MCF 10A (cell line): ENCODE results near the gene BCR. TPM values are rescaled to one million over a fixed set of nuclear protein-coding genes. Genes with fewer than 3 reads are reported as not detected.

ENCODE experiments used
- BruUV-seq: library from RNA; stranded (reverse); fragments of 400-500 nt; replicated peaks from 2 replicates; lab custom pipeline; 2021; lab: Mats Ljungman, UMichigan
- CTCF ChIA-PET: fragments of 300-600 bp; sonication (Branson Sonifier 250); formaldehyde crosslinking; extraction: SDS; loops from one replicate; lab custom pipeline; 2021; ENCODE audit warnings: antibody characterized with exemption, inconsistent platforms; lab: Yijun Ruan, JAX
- POLR2A ChIA-PET: fragments of 300-600, 350-650 bp; sonication (Branson Sonifier 250); formaldehyde crosslinking; extraction: SDS; loops from one replicate; lab custom pipeline; 2020; ENCODE audit warnings: antibody characterized with exemption, inconsistent platforms; lab: Yijun Ruan, JAX
- DNase-seq: peaks from one replicate; pipeline ENCODE4 v3.0.0-alpha.2; 2018; ENCODE audit not compliant: unreplicated experiment
- H3K27ac Mint-ChIP-seq: one replicate; pipeline ENCODE4 v1.8.0; 2022; ENCODE audit warnings: mild to moderate bottlenecking, low read depth, mixed read lengths; ENCODE audit not compliant: unreplicated experiment
- H3K27me3 Mint-ChIP-seq: one replicate; pipeline ENCODE4 v1.8.0; 2022; ENCODE audit warnings: mixed read lengths; ENCODE audit not compliant: insufficient read depth, unreplicated experiment
- H3K36me3 Mint-ChIP-seq: one replicate; pipeline ENCODE4 v1.8.0; 2022; ENCODE audit warnings: mild to moderate bottlenecking, moderate library complexity, mixed read lengths; ENCODE audit not compliant: insufficient read depth, unreplicated experiment
- H3K4me1 Mint-ChIP-seq: one replicate; pipeline ENCODE4 v1.8.0; 2022; ENCODE audit warnings: mixed read lengths; ENCODE audit not compliant: insufficient read depth, unreplicated experiment
- H3K4me3 Mint-ChIP-seq: one replicate; pipeline ENCODE4 v1.8.0; 2022; ENCODE audit warnings: mild to moderate bottlenecking, moderate library complexity, mixed read lengths; ENCODE audit not compliant: unreplicated experiment
- H3K9me3 Mint-ChIP-seq: one replicate; pipeline ENCODE4 v1.8.0; 2022; ENCODE audit warnings: mixed read lengths; ENCODE audit not compliant: unreplicated experiment
- intact Hi-C: fragments of 100-400 bp; cut with micrococcal nuclease; formaldehyde crosslinking; loops from 2 replicates; pipeline ENCODE4 v1.14.1; 2022
- total RNA-seq: library from RNA; stranded (reverse); gene quantifications from 2 replicates; pipeline ENCODE4 v1.2.3, GENCODE V29; 2022
- TF ChIP-seq, protein P1 (sequence below): fragments of 200-600 bp; IDR thresholded peaks from one replicate; pipeline ENCODE4 v1.8.0; 2022; ENCODE audit warnings: antibody characterized with exemption, mild to moderate bottlenecking; ENCODE audit not compliant: unreplicated experiment

Gene BCR
- total RNA-seq, 1 experiment from 2014 or later: 77.9 TPM

DNA sequence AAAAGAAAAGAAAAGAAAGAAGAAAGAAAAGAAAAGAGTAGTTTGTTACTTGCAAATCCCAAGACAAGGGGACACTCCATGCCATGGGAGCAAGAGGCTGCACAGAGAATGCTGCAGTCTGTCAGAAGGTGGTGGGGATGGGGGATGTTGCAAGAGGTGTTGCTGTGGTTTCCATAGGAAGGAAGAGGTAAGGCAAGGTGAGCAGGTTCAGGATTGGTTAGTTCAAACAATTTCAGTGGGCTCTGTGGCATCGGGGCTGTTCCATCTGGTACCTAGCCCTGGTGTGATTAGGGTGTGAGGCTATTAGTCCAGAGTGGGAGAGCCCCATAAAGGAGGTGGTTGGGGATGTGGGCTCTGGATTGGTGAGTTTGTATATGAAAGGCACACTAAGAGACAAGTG lies 172.7 kb downstream of the BCR start:
- TF ChIP-seq, protein P1, sequence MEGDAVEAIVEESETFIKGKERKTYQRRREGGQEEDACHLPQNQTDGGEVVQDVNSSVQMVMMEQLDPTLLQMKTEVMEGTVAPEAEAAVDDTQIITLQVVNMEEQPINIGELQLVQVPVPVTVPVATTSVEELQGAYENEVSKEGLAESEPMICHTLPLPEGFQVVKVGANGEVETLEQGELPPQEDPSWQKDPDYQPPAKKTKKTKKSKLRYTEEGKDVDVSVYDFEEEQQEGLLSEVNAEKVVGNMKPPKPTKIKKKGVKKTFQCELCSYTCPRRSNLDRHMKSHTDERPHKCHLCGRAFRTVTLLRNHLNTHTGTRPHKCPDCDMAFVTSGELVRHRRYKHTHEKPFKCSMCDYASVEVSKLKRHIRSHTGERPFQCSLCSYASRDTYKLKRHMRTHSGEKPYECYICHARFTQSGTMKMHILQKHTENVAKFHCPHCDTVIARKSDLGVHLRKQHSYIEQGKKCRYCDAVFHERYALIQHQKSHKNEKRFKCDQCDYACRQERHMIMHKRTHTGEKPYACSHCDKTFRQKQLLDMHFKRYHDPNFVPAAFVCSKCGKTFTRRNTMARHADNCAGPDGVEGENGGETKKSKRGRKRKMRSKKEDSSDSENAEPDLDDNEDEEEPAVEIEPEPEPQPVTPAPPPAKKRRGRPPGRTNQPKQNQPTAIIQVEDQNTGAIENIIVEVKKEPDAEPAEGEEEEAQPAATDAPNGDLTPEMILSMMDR: no peak
- Mint-ChIP-seq H3K27ac (no peak overlapping the region), H3K4me1 (no peaks in the 10 kb centered on the region), H3K36me3 (no peaks in the 10 kb centered on the region), H3K9me3 (no peaks in the 10 kb centered on the region), H3K4me3 (no peak overlapping the region), H3K27me3 (peaks cover 91% of the 10 kb centered on the region)
- POLR2A ChIA-PET: no interaction called here
- DNase-seq: no peak
- CTCF ChIA-PET: no interaction called here
- no TSS peak for BruUV-seq
- intact Hi-C loops: no loop called here

DNA sequence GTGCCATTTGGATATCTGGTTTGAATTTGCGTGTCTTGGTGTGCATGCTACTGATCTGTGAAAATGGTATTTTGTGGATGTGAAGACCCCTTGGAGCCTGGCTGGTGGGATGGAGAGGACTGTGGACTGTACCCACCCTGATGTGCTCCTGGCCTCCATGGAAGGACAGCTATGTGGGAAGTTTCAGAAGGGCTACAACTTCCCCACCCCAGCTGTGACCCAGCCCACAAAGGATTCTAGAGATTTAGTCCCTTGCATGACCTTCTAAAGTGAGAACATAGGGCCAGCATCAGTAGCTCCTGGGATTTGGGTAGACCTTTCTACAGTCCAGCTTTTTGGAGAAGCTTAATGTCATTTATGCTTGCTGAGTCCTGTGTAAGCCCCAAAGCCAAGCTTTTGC lies 173.4 kb downstream of the BCR start:
- ChIA-PET POLR2A (no interaction called here), CTCF (no interaction called here)
- no peak for DNase-seq
- BruUV-seq: no TSS peak
- TF ChIP-seq, protein P1: no peak
- intact Hi-C loops: no loop called here
- no peak overlapping the region for H3K27ac Mint-ChIP-seq
- no peak overlapping the region for H3K4me3 Mint-ChIP-seq
- no peaks in the 10 kb centered on the region for H3K4me1 Mint-ChIP-seq
- H3K36me3 Mint-ChIP-seq: no peaks in the 10 kb centered on the region
- peaks cover 91% of the 10 kb centered on the region for H3K27me3 Mint-ChIP-seq
- H3K9me3 Mint-ChIP-seq: no peaks in the 10 kb centered on the region

DNA sequence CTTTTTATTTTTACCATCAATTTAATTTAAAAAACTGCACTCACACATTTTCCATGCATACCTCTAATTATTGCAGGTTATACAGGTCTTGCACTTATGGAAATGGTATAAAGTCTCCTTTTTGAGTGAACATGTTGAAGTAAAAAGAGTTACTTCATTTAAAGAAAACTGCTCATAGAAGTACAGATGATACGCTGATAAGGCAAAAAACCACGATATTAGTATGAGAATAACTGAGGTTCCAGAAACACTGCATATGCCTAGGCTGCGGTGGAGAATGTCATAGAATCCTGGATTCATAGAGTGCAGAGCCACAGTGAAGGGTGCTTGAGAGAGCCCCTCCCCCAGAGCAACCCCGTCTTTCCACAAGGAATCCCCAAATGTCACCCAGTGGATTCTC lies 175.8 kb downstream of the BCR start:
- H3K4me3 Mint-ChIP-seq: no peak overlapping the region
- intact Hi-C loops: no loop called here
- TF ChIP-seq, protein P1: no peak
- H3K9me3 Mint-ChIP-seq: no peaks in the 10 kb centered on the region
- POLR2A ChIA-PET: no interaction called here
- H3K27me3 Mint-ChIP-seq: peaks cover 78% of the 10 kb centered on the region
- DNase-seq: no peak
- H3K4me1 Mint-ChIP-seq: no peaks in the 10 kb centered on the region
- no TSS peak for BruUV-seq
- H3K36me3 Mint-ChIP-seq: no peaks in the 10 kb centered on the region
- no peak overlapping the region for H3K27ac Mint-ChIP-seq
- CTCF ChIA-PET: interaction anchor here (1.2 kb wide), 1 partner anchor 30 kb away, joined by 3 read pairs; no protein-coding TSS in a partner anchor

DNA sequence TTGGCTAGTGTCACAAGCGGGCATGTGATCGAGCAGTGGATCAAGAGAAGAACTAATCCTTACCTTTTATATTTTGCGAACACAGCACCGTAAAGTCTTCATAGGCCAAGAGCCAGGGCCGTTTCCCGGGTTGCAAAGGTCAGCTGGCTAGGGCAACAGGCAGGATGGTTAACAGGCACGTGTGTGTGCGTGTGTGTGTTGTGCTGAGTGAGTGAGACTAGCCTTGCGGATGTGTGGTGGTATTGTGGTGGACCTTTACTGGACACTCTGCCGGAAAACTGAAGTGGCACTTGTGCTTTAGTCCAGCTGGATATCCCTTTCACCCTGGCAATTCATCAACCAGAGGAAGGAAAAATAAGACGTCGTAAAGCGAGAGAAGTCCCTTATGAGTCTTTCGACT lies 176.7 kb downstream of the BCR start:
- ChIA-PET POLR2A (no interaction called here), CTCF (interaction anchor here (0.6 kb wide), 1 partner anchor 296 kb away, joined by 4 read pairs; no protein-coding TSS in a partner anchor)
- BruUV-seq: no TSS peak
- no peaks in the 10 kb centered on the region for H3K9me3 Mint-ChIP-seq
- H3K27ac Mint-ChIP-seq: no peak overlapping the region
- intact Hi-C loops: no loop called here
- peaks cover 79% of the 10 kb centered on the region for H3K27me3 Mint-ChIP-seq
- DNase-seq: no peak
- no peak overlapping the region for H3K4me3 Mint-ChIP-seq
- TF ChIP-seq, protein P1: no peak
- no peaks in the 10 kb centered on the region for H3K4me1 Mint-ChIP-seq
- no peaks in the 10 kb centered on the region for H3K36me3 Mint-ChIP-seq
